ENCODE data around the gene SAV1. TPM values are rescaled to one million over a fixed set of nuclear protein-coding genes. Genes with fewer than 3 reads are reported as not detected.

The SAV1 gene
- total and polyA plus RNA-seq, 2 of the 8 experiments (the other 6 are each of a cell fraction or from before 2014, with no cell fraction given), result 15.9 to 78.3 TPM

DNA sequence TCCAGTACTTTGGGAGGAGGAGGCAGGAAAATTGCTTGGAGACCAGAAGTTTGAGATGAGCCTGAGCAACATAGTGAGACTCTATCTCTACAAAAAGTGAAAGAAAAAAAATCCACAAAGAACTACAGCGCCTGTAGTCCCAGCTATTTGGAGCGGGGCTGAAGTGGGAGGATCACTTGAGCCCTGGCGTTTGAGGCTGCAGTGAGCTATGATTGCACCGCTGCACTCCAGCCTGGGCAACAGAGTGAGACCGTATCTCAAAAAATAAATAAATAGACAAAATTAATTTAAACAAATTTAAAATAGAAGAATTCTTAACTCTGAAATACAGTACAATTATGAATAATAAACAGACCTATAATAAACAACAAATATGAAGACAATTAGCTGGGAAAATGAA, 67.3 kb downstream of the SAV1 start (continued):
- TF ChIP-seq TCF12 (IDR thresholded peaks at IDR 0.05; ENCODE audit: low read depth, low read length), result no peak

All from H1 (cell line).